ENCODE measurements around the gene IL11. TPM values are rescaled to one million over a fixed set of nuclear protein-coding genes. Genes with fewer than 3 reads are reported as not detected.
A peak's percentile ranks its signal among the peaks of the same experiment; 100 is the strongest.

The IL11 gene
- total RNA-seq, 1 donor from 2014 or later = 0.21 TPM

DNA sequence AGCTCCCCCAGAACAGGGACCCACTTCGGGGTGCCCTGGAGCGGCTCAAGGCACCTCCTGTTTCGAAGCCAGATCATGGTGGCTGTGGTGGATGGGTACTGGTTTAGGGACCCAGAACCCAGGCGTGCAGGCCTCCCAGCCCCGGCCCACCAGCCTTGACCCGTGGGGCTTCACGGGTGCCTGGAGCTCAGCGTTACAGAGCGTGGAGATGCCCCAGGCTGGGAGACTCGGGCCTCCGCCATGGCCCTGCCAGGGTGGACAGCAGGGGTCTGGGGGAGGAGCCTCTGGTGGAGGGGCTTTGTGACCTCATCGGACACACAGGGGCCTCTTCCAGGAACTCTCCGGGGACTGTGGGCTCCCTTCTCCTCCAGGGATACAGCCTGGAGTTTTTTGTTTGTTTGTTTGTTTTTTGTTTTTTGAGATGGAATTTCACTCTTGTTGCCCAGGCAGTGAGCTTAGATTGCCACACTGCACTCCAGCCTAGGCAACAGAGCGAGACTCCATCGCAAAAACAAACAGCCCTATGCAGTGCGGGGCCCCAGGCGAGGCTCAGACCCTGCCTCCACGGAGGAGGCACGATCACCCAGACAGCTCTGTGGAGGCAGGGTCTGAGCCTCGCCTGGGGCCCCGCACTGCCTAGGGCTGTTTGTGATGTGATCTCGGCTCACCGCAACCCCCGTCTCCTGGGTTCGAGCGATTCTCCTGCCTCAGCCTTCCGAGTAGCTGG lies 7.1 kb downstream of the IL11 start, which contains the start of gene GARIN5B:
GARIN5B (minus strand) TSS at position 271 of the 727 bp plus-strand sequence; CDS start at position 77, 194 bp downstream.
- H3K9me3 Mint-ChIP-seq (ENCODE audit: unreplicated experiment) = no peaks in the 10 kb centered on the region
- H3K27ac Mint-ChIP-seq (ENCODE audit: unreplicated experiment) = peak within 1 kb of the TSS; percentile 36

DNA sequence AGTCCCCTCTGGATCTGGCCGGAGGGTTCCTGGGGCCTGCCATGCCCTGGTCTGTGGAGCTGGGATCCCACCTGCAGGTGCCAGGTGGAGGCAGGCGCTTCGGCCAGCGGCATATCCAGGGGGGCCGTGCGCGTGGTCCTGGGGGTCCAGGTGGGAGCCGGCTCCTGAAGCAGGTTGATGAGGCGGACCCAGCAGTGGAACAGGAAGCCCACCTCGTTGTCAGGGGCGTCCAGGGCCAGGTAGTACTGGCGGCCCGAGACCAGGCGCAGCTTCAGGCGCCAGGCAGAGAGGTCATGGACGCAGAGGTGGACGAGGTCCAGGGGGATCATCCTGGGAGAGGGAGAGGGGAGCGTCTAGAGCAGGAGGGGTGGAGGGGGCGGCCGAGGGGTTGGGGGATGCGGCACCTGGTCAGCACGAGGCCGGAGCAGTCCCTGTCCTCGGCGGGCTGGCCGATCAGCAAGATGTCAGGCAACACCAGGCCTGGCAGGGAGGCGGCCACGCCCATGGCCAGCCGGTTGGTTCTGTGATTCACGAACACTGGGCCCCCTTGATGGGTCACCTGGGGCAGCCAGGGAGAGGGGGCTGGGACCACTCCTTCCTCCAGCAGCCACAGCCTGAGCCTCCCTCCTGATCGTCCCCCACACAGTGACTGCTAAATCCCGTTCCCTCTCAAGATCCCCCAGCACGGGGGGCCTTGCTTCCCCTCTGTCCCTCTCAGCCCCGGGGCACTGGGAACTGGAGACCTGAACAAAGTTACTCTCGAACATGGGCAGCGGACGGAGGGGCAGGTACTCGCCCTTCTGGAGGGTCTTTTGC lies 7.9 kb downstream of the IL11 start:
- no peak for TF ChIP-seq CTCF (IDR thresholded peaks at IDR 0.05; ENCODE audit: unreplicated experiment)
- H3K27me3 Mint-ChIP-seq (ENCODE audit: unreplicated experiment) = peaks cover 15% of the 10 kb centered on the region
- no peaks in the 10 kb centered on the region for H3K9me3 Mint-ChIP-seq (ENCODE audit: unreplicated experiment)
- no peaks in the 10 kb centered on the region for H3K4me1 Mint-ChIP-seq (ENCODE audit: unreplicated experiment)
- H3K27ac Mint-ChIP-seq (ENCODE audit: unreplicated experiment) = no peak overlapping the region
- no peak for DNase-seq (ENCODE audit: low spot score)
- no peak overlapping the region for H3K4me3 Mint-ChIP-seq (ENCODE audit: unreplicated experiment)
- peaks cover 3% of the 10 kb centered on the region for H3K36me3 Mint-ChIP-seq (ENCODE audit: low read depth, unreplicated experiment)

More for the DNA sequence above, 7.1 kb downstream of the IL11 start, which contains the start of gene GARIN5B:
- TF ChIP-seq CTCF (IDR thresholded peaks at IDR 0.05; ENCODE audit: unreplicated experiment) = no peak
- H3K4me1 Mint-ChIP-seq (ENCODE audit: unreplicated experiment) = no peaks in the 10 kb centered on the region
- DNase-seq (ENCODE audit: low spot score) = no peak
- peaks cover 17% of the 10 kb centered on the region for H3K27me3 Mint-ChIP-seq (ENCODE audit: unreplicated experiment)
- no peaks in the 10 kb centered on the region for H3K36me3 Mint-ChIP-seq (ENCODE audit: low read depth, unreplicated experiment)
- no peak within 1 kb of the TSS for H3K4me3 Mint-ChIP-seq (ENCODE audit: unreplicated experiment)

DNA sequence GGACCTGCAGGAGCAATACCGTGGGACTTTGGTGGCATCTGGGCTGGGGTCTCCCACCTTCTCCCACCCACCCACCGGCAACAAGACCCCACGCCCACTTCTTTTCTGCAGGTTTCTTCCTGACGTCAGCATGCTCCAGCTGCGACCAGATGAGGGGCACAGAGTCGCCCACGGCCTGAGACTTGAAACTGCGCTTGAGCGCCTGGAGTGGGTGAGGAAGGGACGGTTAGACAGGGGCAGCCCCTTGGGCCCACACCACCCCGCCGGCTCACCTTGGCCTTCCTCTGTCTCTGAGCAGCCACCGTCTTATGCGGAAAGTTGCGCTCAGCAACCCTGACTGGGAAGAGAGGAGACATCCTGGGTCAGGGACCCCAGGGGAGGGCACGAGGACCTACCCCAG lies 9.4 kb downstream of the IL11 start:
- no peak for DNase-seq (ENCODE audit: low spot score)
- H3K36me3 Mint-ChIP-seq (ENCODE audit: low read depth, unreplicated experiment) = peaks cover 3% of the 10 kb centered on the region
- no peaks in the 10 kb centered on the region for H3K9me3 Mint-ChIP-seq (ENCODE audit: unreplicated experiment)
- H3K27me3 Mint-ChIP-seq (ENCODE audit: unreplicated experiment) = peaks cover 16% of the 10 kb centered on the region
- H3K4me1 Mint-ChIP-seq (ENCODE audit: unreplicated experiment) = no peaks in the 10 kb centered on the region
- H3K4me3 Mint-ChIP-seq (ENCODE audit: unreplicated experiment) = no peak overlapping the region
- no peak for TF ChIP-seq CTCF (IDR thresholded peaks at IDR 0.05; ENCODE audit: unreplicated experiment)
- no peak overlapping the region for H3K27ac Mint-ChIP-seq (ENCODE audit: unreplicated experiment)

- Mint-ChIP-seq H3K4me3 (ENCODE audit: unreplicated experiment) (no peak overlapping the region), H3K9me3 (ENCODE audit: unreplicated experiment) (no peaks in the 10 kb centered on the region), H3K27me3 (ENCODE audit: unreplicated experiment) (peaks cover 22% of the 10 kb centered on the region), H3K4me1 (ENCODE audit: unreplicated experiment) (no peaks in the 10 kb centered on the region), H3K36me3 (ENCODE audit: low read depth, unreplicated experiment) (peaks cover 3% of the 10 kb centered on the region), H3K27ac (ENCODE audit: unreplicated experiment) (no peak overlapping the region)
- TF ChIP-seq CTCF (IDR thresholded peaks at IDR 0.05; ENCODE audit: unreplicated experiment) = no peak
- DNase-seq (ENCODE audit: low spot score) = no peak
These were observed 11.0 kb downstream of the IL11 start for GRCh38 chr19:55358943-55359908.
